Smooth muscle cell (in vitro differentiated cells): ENCODE measurements around the gene ZDHHC16. TPM values are rescaled to one million over a fixed set of nuclear protein-coding genes. Genes with fewer than 3 reads are reported as not detected.

Experiments
- DNase-seq: peaks from one replicate; lab custom pipeline; 2025; ENCODE audit not compliant: unreplicated experiment; lab: John Stamatoyannopoulos, UW
- H2AFZ ChIP-seq: fragments of 200-600 bp; sonication (generic); 2 replicates; pipeline ENCODE4 v1.6.0; 2016; ENCODE audit warnings: antibody characterized with exemption, low read depth, mild to moderate bottlenecking
- H3F3A ChIP-seq: fragments of 200-600 bp; sonication (generic); 2 replicates; pipeline ENCODE4 v1.6.0; 2017; ENCODE audit warnings: antibody characterized with exemption, low read depth
- H3K27ac ChIP-seq: fragments of 200-600 bp; sonication (generic); 2 replicates; pipeline ENCODE4 v1.5.1; 2016; ENCODE audit warnings: low read depth, mild to moderate bottlenecking
- H3K27me3 ChIP-seq: fragments of 200-600 bp; sonication (generic); 2 replicates; pipeline ENCODE4 v1.6.1; 2016; ENCODE audit warnings: low read depth, mild to moderate bottlenecking
- H3K36me3 ChIP-seq: fragments of 200-600 bp; sonication (generic); 2 replicates; pipeline ENCODE4 v1.5.1; 2016; ENCODE audit warnings: low read depth
- H3K4me1 ChIP-seq: fragments of 200-600 bp; sonication (generic); 2 replicates; pipeline ENCODE4 v1.5.1; 2016; ENCODE audit warnings: low read depth
- H3K4me2 ChIP-seq: fragments of 200-600 bp; sonication (generic); 2 replicates; pipeline ENCODE4 v1.6.0; 2016; ENCODE audit warnings: mild to moderate bottlenecking
- H3K4me3 ChIP-seq: fragments of 200-600 bp; sonication (generic); 2 replicates; pipeline ENCODE4 v1.5.1; 2016; ENCODE audit warnings: mild to moderate bottlenecking
- H3K79me2 ChIP-seq: fragments of 200-600 bp; sonication (generic); 2 replicates; pipeline ENCODE4 v1.6.0; 2016; ENCODE audit warnings: low read depth, mild to moderate bottlenecking
- H3K9ac ChIP-seq: fragments of 200-600 bp; sonication (generic); 2 replicates; pipeline ENCODE4 v1.6.0; 2016; ENCODE audit warnings: low read depth
- H3K9me3 ChIP-seq: fragments of 200-600 bp; sonication (generic); replicated peaks from 2 replicates; pipeline ENCODE4 v1.5.1; 2016; ENCODE audit warnings: low read depth
- H4K20me1 ChIP-seq: fragments of 200-600 bp; sonication (generic); 2 replicates; pipeline ENCODE4 v1.6.0; 2016; ENCODE audit warnings: low read depth
- CTCF ChIP-seq: fragments of 200-600 bp; sonication (generic); IDR thresholded peaks from 2 replicates; pipeline ENCODE4 v1.5.1; 2017; ENCODE audit warnings: borderline replicate concordance, mild to moderate bottlenecking, antibody characterized with exemption; ENCODE audit not compliant: insufficient read depth, poor library complexity, severe bottlenecking
- WGBS: methylation state at CpG from one replicate; pipeline ENCODE4 v1.1.7; 2016; ENCODE audit warnings: low lambda C conversion rate; 5-methylcytosine and 5-hydroxymethylcytosine counted together
- polyA plus RNA-seq: library from polyadenylated mRNA; unstranded; fragments of >200 nt; fragmentation: Nextera tagmentation; extraction: Ambion mirVana; gene quantifications from 2 replicates; pipeline ENCODE4 v1.2.1, GENCODE V29; 2016
- total RNA-seq: library from RNA; depleted of rRNA; stranded (reverse); fragments of >200 nt; gene quantifications from 2 replicates; pipeline ENCODE4 v1.2.3, GENCODE V29; 2014

The ZDHHC16 gene
- total and polyA plus RNA-seq, 2 experiments from 2014 or later = 50.3 to 73.3 TPM

- peak overlapping the region; percentile 16 for H3K27ac ChIP-seq
Observed at GRCh38 chr10:97434055-97434454, 11.9 kb upstream of the ZDHHC16 start.

GRCh38 chr10:97434557-97434956 lies 11.4 kb upstream of the ZDHHC16 start:
- Histone ChIP-seq H3K4me3 (no peak overlapping the region), H3K9me3 (no peaks in the 10 kb centered on the region), H3K27ac (peak overlapping the region; percentile 16), H3K4me2 (no peak overlapping the region), H3K36me3 (peaks cover 14% of the 10 kb centered on the region), H3K4me1 (no peaks in the 10 kb centered on the region), H3F3A (peaks cover 38% of the 10 kb centered on the region), H4K20me1 (peaks cover 25% of the 10 kb centered on the region), H3K9ac (no peak overlapping the region), H3K79me2 (peaks cover 22% of the 10 kb centered on the region), H2AFZ (no peak overlapping the region), H3K27me3 (no peaks in the 10 kb centered on the region)
- TF ChIP-seq CTCF = no peak
- no peak for DNase-seq
- WGBS = 90% methylated on average over 1 of the region's 1 CpG

More at GRCh38 chr10:97434055-97434454, 11.9 kb upstream of the ZDHHC16 start:
- Histone ChIP-seq H3K9ac (no peak overlapping the region), H2AFZ (no peak overlapping the region), H3K4me2 (no peak overlapping the region), H3K9me3 (no peaks in the 10 kb centered on the region), H3K79me2 (peaks cover 27% of the 10 kb centered on the region), H3K4me3 (no peak overlapping the region), H4K20me1 (peaks cover 30% of the 10 kb centered on the region), H3K4me1 (no peaks in the 10 kb centered on the region), H3K36me3 (peaks cover 14% of the 10 kb centered on the region), H3F3A (peaks cover 41% of the 10 kb centered on the region), H3K27me3 (no peaks in the 10 kb centered on the region)
- TF ChIP-seq CTCF = no peak
- no peak for DNase-seq

- H3K9me3 ChIP-seq = no peaks in the 10 kb centered on the region
- H3K27ac ChIP-seq = peak overlapping the region; percentile 16
- no peaks in the 10 kb centered on the region for H3K27me3 ChIP-seq
- H3K4me2 ChIP-seq = no peak overlapping the region
- DNase-seq = no peak
- peaks cover 38% of the 10 kb centered on the region for H3F3A ChIP-seq
- no peak for TF ChIP-seq CTCF
- no peaks in the 10 kb centered on the region for H3K4me1 ChIP-seq
- H3K9ac ChIP-seq = no peak overlapping the region
- peaks cover 14% of the 10 kb centered on the region for H3K36me3 ChIP-seq
- no peak overlapping the region for H3K4me3 ChIP-seq
- H3K79me2 ChIP-seq = peaks cover 15% of the 10 kb centered on the region
- peaks cover 18% of the 10 kb centered on the region for H4K20me1 ChIP-seq
- 98% methylated on average over 6 of the region's 6 CpGs for WGBS
- H2AFZ ChIP-seq = no peak overlapping the region
Observed at GRCh38 chr10:97435211-97435610, 10.8 kb upstream of the ZDHHC16 start.

GRCh38 chr10:97442277-97442676 lies 3.7 kb upstream of the ZDHHC16 start:
- Histone ChIP-seq H3K36me3 (no peaks in the 10 kb centered on the region), H3K79me2 (peaks cover 33% of the 10 kb centered on the region), H3F3A (no peaks in the 10 kb centered on the region), H4K20me1 (peaks cover 2% of the 10 kb centered on the region), H3K9ac (no peak overlapping the region), H3K27ac (no peak overlapping the region), H2AFZ (no peak overlapping the region), H3K4me3 (no peak overlapping the region), H3K4me1 (peaks cover 15% of the 10 kb centered on the region), H3K4me2 (no peak overlapping the region), H3K27me3 (no peaks in the 10 kb centered on the region), H3K9me3 (no peaks in the 10 kb centered on the region)
- no peak for TF ChIP-seq CTCF
- 88% methylated on average over 1 of the region's 1 CpG for WGBS
- DNase-seq = no peak
